DMS79 (cell line): ENCODE data around the gene ZGRF1.
"Not testable (repeated sequence)": the region's sequence is repeated elsewhere in the genome, so short reads cannot be mapped to it uniquely, and the experiment has no call there.

Experiments used
- DNase-seq: peaks from one replicate; lab custom pipeline; 2025; lab: John Stamatoyannopoulos, UW

Gene ZGRF1

DNA sequence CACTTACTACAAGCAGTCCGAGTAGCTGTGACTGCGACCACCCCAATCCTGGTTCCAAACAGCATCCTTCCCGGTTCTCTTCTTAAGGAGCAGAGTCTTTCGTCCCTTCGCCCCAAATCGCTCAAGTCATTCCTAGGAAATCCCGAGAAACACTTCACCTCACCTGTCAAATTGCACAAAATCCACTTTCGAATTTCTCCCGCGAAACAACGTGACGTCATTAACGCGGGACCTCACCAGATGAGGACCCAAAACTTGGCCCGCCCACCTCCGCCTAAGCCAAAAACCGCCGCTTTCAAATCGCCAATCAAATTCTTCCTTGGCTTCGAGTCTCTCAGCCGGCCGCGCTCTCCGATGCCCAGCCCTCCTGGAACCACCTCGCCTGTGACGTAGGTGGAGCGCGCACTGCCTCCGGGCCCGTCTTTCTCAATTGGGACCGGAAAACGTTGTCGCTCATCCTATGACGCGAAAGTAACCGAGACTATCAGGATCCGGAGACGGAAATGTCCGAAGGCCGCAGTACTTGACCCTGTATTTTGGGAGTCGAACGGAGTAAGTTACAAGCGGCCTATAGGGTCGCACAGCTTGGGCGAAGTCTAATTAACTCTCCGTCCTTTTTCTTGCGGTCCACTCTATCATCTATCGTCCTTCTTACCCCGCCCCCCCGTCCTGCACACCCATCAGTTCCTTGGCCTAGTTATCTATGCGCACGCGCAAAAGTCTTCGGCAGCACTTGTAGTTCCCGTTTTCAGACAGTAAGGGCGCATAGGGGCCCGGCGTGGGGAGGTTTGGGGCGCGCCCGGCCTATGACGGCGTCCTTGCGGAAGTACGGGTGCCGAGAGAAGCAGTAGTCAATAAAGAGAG is at the start of gene ZGRF1, which contains the start of gene LARP7:
ZGRF1 (minus strand) TSS at position 222 of the 864 bp plus-strand sequence. CDS start 3,733 bp downstream, outside the sequence.
LARP7 (plus strand) TSS at position 456 of the 864 bp plus-strand sequence. CDS start 7,527 bp downstream, outside the sequence.
- peak; percentile 85 for DNase-seq

DNA sequence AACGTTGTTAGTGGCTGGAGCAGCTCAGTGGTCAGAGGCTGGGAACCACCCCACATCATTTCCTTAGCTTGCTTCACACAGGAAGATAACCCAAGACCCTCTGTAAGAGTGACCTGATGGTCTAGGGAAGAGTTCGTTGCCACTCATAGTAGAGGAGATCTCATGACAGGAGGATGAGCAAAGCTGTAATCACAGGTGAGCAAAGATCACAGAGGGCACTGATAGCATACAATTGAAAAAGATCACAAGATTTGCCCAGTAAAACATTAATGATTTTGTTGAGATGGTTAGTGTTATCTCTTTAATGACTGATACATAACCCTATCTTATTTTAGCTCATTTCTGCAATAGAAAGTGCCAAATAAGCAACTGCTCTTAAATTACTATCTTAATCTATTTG is 44.3 kb upstream of the ZGRF1 start:
- DNase-seq = no peak

DNA sequence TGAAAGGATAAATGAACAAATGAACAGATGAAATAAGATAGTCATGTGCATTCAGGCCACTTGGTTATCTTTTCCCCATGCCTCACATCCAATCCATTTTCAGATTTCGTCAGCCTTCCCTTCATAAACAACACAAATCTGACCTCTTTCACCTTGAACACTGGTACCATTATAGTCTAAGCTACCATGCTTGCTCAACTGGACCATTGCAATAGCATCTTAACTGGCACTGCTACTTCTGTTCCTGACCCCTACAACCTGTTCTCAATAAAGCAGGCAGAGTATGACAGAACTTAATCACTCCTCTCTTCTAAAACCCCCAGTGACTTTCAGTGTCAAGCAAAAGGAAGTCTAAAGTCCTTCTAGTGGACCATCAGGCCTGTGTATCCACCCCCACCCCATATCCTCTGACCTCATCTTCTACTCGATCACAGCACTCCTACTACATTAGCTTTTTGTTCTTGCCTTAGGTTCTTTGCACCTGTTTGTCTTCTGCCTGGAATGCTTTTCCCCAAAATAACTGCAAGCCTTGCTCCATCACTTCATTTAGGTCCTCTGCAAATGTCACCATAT is 40.9 kb upstream of the ZGRF1 start:
- DNase-seq = no peak

GRCh38 chr4:112674376-112674775 is 37.7 kb upstream of the ZGRF1 start:
- DNase-seq = no peak

- no peak for DNase-seq
These were observed 37.0 kb upstream of the ZGRF1 start for GRCh38 chr4:112673686-112674085.

- no peak for DNase-seq
These were observed 36.4 kb upstream of the ZGRF1 start for GRCh38 chr4:112673076-112673475.

GRCh38 chr4:112668131-112668530 is 31.4 kb upstream of the ZGRF1 start:
- DNase-seq = no peak

DNA sequence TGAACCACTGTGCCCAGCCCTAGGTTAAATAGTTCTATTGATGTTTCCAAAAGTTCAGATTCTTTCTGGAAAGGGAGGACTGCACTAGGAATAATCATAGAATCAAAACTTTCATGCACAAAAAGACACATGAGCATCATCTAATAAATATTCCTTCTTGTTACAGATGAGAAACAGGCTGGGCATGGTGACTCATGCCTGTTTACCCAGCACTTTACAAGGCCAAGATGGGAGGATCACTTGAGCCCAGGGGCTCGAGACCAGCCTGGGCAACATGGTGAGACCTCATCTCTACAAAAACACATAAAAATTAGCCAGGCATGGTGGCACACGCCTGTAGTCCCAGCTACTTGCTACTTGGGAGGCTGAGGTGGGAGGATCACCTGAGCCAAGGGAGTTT is 27.9 kb upstream of the ZGRF1 start:
- no peak for DNase-seq

GRCh38 chr4:112656115-112656514 is 19.4 kb upstream of the ZGRF1 start:
- not testable (repeated sequence) for DNase-seq

GRCh38 chr4:112655270-112655669 is 18.6 kb upstream of the ZGRF1 start:
- DNase-seq = no peak

DNA sequence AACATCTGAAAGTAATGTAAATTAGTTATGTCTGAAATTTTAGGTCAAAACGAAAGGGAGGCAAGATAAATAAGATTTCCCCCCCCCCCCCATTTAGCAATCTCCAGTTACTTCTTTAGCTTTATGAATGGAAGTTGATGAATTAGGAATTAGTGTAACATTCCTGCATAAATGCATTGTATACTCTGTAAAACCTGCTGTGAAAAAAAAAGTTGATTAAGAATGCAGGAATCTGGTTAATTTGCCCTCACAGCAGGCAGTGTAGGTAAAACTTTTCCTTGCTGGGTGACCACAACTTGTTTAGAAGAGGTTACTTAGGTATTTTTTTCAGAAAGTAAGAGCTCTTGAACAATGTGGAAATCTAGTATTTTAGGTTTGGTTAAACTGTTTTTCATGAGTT is 15.5 kb upstream of the ZGRF1 start:
- DNase-seq = no peak

GRCh38 chr4:112651641-112652040 is 14.9 kb upstream of the ZGRF1 start:
- no peak for DNase-seq

GRCh38 chr4:112650332-112650731 is 13.6 kb upstream of the ZGRF1 start:
- no peak for DNase-seq

- DNase-seq = no peak
These were observed 12.3 kb upstream of the ZGRF1 start for GRCh38 chr4:112649055-112649408.

DNA sequence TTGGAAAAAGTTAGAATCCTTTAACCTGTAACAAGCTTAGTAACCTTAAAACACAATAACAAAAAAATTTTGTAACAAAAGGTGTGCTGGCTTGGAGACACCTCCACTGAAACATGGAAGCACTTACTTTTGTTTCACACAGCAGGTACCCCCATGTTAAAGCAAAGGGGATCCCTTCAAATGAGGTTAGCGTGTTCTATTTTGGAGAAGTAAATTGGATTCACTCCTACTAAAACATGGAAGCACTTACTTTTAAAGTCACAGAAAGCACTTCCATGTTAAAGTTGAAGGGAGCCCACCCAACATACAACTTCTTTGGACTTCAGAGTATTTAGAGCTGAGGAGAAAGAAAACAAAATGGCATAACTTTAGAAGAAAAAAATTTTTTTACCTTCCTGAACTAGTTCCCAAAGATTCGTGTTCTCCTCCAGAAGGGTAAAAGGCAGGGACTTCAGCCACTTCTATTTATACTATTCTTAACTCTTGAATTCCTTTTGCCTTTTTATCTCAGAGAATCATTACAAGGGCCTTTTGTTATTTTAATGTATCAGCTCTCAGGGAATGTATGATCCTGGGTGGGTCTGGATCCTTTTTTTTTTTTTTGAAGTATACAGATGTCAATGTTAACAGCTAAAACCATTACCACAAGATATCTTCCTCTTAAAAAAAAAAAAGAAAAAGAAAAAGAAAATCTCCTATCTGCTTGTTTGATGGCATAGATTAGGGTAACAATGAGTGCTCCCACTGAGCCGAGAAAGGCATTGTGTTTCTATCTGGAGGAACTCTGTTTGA is 11.8 kb upstream of the ZGRF1 start:
- no peak for DNase-seq

GRCh38 chr4:112647785-112648184 is 11.1 kb upstream of the ZGRF1 start:
- DNase-seq = no peak

GRCh38 chr4:112646632-112647537 is 10.2 kb upstream of the ZGRF1 start:
- no peak for DNase-seq

- DNase-seq = no peak
These were observed 9.0 kb upstream of the ZGRF1 start for GRCh38 chr4:112645541-112646329.

- DNase-seq = not testable (repeated sequence)
These were observed 8.2 kb upstream of the ZGRF1 start for GRCh38 chr4:112644595-112645535.

GRCh38 chr4:112642526-112642925 is 5.8 kb upstream of the ZGRF1 start:
- DNase-seq = no peak
